Measurements from ENCODE around the gene WAS.
"Not testable (repeated sequence)": the region's sequence is repeated elsewhere in the genome, so short reads cannot be mapped to it uniquely, and the experiment has no call there.

Gene WAS

DNA sequence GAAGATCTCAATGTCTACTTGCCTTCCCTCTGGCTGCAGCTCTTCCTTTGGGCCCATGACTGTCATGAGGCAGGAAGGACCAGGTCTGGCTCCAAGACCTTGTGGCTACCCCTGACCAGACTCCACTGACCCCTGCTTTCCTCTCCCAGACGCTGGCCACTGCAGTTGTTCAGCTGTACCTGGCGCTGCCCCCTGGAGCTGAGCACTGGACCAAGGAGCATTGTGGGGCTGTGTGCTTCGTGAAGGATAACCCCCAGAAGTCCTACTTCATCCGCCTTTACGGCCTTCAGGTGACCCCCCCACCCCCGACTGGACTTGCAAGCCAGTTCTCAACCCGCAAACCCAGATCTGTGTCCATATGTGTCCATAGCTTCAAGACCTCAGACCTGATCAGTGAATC is 535 bp downstream of the WAS start:
- H3K9me3 ChIP-seq (ENCODE audit: severe bottlenecking) = no peaks in the 10 kb centered on the region
- no peak for ATAC-seq (ENCODE audit: low read depth)
- TF ChIP-seq, protein P1, sequence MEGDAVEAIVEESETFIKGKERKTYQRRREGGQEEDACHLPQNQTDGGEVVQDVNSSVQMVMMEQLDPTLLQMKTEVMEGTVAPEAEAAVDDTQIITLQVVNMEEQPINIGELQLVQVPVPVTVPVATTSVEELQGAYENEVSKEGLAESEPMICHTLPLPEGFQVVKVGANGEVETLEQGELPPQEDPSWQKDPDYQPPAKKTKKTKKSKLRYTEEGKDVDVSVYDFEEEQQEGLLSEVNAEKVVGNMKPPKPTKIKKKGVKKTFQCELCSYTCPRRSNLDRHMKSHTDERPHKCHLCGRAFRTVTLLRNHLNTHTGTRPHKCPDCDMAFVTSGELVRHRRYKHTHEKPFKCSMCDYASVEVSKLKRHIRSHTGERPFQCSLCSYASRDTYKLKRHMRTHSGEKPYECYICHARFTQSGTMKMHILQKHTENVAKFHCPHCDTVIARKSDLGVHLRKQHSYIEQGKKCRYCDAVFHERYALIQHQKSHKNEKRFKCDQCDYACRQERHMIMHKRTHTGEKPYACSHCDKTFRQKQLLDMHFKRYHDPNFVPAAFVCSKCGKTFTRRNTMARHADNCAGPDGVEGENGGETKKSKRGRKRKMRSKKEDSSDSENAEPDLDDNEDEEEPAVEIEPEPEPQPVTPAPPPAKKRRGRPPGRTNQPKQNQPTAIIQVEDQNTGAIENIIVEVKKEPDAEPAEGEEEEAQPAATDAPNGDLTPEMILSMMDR (IDR thresholded peaks at IDR 0.05; ENCODE audit: poor library complexity, severe bottlenecking) = no peak
- H3K27ac ChIP-seq (ENCODE audit: poor library complexity, severe bottlenecking) = no peak overlapping the region
- H3K36me3 ChIP-seq (ENCODE audit: low read depth) = no peaks in the 10 kb centered on the region
- H3K4me3 ChIP-seq (ENCODE audit: severe bottlenecking) = no peak overlapping the region
- DNase-seq (ENCODE audit: low spot score) = no peak
- no peaks in the 10 kb centered on the region for H3K4me1 ChIP-seq (ENCODE audit: insufficient read depth, poor library complexity, severe bottlenecking)
- no peaks in the 10 kb centered on the region for H3K27me3 ChIP-seq (ENCODE audit: insufficient read depth, poor library complexity, severe bottlenecking)

DNA sequence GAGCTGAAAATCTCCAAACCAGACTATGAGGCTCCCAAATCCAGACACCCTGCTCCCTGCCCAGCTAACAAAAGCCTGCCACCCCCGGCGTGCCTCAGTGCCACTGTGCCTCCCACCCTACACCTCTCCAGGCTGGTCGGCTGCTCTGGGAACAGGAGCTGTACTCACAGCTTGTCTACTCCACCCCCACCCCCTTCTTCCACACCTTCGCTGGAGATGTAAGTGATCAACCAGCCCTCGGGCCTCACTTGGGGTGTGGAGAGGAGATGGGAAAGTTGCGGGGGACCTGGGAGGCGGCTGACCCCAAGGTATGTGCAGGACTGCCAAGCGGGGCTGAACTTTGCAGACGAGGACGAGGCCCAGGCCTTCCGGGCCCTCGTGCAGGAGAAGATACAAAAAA is 1.8 kb downstream of the WAS start:
- ATAC-seq (ENCODE audit: low read depth) (no peak), DNase-seq (ENCODE audit: low spot score) (no peak)
- H3K4me3 ChIP-seq (ENCODE audit: severe bottlenecking) = no peak overlapping the region
- no peaks in the 10 kb centered on the region for H3K36me3 ChIP-seq (ENCODE audit: low read depth)
- H3K27me3 ChIP-seq (ENCODE audit: insufficient read depth, poor library complexity, severe bottlenecking) = no peaks in the 10 kb centered on the region
- H3K9me3 ChIP-seq (ENCODE audit: severe bottlenecking) = no peaks in the 10 kb centered on the region
- H3K27ac ChIP-seq (ENCODE audit: poor library complexity, severe bottlenecking) = no peak overlapping the region
- TF ChIP-seq, protein P1 (IDR thresholded peaks at IDR 0.05; ENCODE audit: poor library complexity, severe bottlenecking) = no peak
- no peaks in the 10 kb centered on the region for H3K4me1 ChIP-seq (ENCODE audit: insufficient read depth, poor library complexity, severe bottlenecking)

DNA sequence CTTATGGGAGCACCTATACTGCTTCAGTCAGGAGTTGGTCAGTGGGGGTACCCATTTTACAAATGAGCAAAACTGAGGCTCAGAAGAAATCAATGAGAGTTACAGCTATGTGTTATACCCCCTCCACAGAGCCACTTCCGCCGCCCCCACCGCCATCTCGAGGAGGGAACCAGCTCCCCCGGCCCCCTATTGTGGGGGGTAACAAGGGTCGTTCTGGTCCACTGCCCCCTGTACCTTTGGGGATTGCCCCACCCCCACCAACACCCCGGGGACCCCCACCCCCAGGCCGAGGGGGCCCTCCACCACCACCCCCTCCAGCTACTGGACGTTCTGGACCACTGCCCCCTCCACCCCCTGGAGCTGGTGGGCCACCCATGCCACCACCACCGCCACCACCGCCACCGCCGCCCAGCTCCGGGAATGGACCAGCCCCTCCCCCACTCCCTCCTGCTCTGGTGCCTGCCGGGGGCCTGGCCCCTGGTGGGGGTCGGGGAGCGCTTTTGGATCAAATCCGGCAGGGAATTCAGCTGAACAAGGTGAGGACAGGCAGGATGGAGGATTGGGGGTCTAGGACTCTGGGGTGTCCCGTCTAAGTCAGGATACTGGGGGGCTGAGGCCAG is 5.0 kb downstream of the WAS start:
- DNase-seq (ENCODE audit: low spot score) (no peak), ATAC-seq (ENCODE audit: low read depth) (no peak)
- H3K27me3 ChIP-seq (ENCODE audit: insufficient read depth, poor library complexity, severe bottlenecking) = no peaks in the 10 kb centered on the region
- no peak overlapping the region for H3K27ac ChIP-seq (ENCODE audit: poor library complexity, severe bottlenecking)
- TF ChIP-seq, protein P1 (IDR thresholded peaks at IDR 0.05; ENCODE audit: poor library complexity, severe bottlenecking) = no peak
- H3K36me3 ChIP-seq (ENCODE audit: low read depth) = no peaks in the 10 kb centered on the region
- H3K4me3 ChIP-seq (ENCODE audit: severe bottlenecking) = no peak overlapping the region
- no peaks in the 10 kb centered on the region for H3K4me1 ChIP-seq (ENCODE audit: insufficient read depth, poor library complexity, severe bottlenecking)
- no peaks in the 10 kb centered on the region for H3K9me3 ChIP-seq (ENCODE audit: severe bottlenecking)

DNA sequence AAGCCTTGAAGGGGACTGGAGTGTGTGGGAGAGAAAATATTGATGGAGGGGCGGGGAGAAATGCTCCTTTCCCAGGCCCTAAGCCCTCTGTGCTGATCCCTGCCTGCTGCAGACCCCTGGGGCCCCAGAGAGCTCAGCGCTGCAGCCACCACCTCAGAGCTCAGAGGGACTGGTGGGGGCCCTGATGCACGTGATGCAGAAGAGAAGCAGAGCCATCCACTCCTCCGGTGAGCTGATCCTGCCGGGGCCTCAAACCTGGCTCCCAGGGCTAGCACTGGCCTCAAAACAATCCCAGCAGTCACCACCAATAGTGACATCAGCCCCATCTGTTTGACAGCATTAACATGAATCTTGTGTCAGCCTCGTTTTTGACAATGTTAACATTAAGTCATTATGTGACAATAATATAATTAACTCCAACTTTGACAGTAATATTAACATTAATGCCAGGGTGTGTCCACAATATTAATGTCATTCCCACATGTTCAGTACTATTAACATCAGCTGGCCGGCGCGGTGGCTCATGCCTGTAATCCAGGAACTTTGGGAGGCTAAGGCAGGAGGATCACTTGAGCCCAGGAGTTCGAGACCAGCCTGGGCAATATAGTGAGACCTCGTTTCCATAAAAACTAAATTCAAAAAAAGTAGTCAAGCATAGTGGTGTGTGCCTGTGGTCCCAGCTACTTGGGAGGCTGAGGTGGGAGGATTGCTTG is 5.8 kb downstream of the WAS start:
- no peaks in the 10 kb centered on the region for H3K9me3 ChIP-seq (ENCODE audit: severe bottlenecking)
- no peaks in the 10 kb centered on the region for H3K27me3 ChIP-seq (ENCODE audit: insufficient read depth, poor library complexity, severe bottlenecking)
- DNase-seq (ENCODE audit: low spot score) (no peak), ATAC-seq (ENCODE audit: low read depth) (no peak)
- H3K27ac ChIP-seq (ENCODE audit: poor library complexity, severe bottlenecking) = no peak overlapping the region
- H3K4me3 ChIP-seq (ENCODE audit: severe bottlenecking) = no peak overlapping the region
- TF ChIP-seq, protein P1 (IDR thresholded peaks at IDR 0.05; ENCODE audit: poor library complexity, severe bottlenecking) = no peak
- no peaks in the 10 kb centered on the region for H3K36me3 ChIP-seq (ENCODE audit: low read depth)
- H3K4me1 ChIP-seq (ENCODE audit: insufficient read depth, poor library complexity, severe bottlenecking) = no peaks in the 10 kb centered on the region

DNA sequence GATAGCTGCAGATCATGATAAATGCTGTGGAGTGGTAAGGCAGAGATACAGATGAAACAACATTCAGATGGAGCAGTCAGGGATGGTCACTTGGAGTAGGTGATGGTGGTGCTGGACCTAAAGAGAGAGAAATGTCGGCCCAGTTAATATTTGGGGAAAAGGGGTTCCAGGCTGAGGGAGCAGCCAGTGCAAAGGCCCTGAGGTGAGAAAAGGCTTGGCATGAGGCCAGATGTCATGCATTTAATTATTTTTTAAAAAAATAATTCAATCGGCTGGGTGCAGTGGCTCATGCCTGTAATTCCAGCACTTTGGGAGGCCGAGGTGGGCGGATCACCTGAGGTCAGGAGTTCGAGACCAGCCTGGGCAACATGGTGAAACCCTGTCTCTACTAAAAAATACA is 8.1 kb downstream of the WAS start:
- H3K27ac ChIP-seq (ENCODE audit: poor library complexity, severe bottlenecking); H3K4me3 ChIP-seq (ENCODE audit: severe bottlenecking); DNase-seq (ENCODE audit: low spot score); ATAC-seq (ENCODE audit: low read depth); H3K4me1 ChIP-seq (ENCODE audit: insufficient read depth, poor library complexity, severe bottlenecking); H3K27me3 ChIP-seq (ENCODE audit: insufficient read depth, poor library complexity, severe bottlenecking); H3K9me3 ChIP-seq (ENCODE audit: severe bottlenecking); H3K36me3 ChIP-seq (ENCODE audit: low read depth): not testable (repeated sequence)
